Kidney (tissue), 14 donors: ENCODE data around the gene NUMA1. TPM values are rescaled to one million over a fixed set of nuclear protein-coding genes. Genes with fewer than 3 reads are reported as not detected.
A peak's percentile ranks its signal among the peaks of the same experiment; 100 is the strongest.

Experiments
- DNase-seq, 5 donors: peaks; one replicate each; pipeline ENCODE4 v3.0.0-alpha.2; 2013 to 2020
- FAIRE-seq: peaks from 2 replicates; lab custom pipeline; 2012; peaks lifted over from hg19 to GRCh38; lab: Jason Lieb, UNC
- H3K27ac ChIP-seq, 2 donors: one replicate each; pipeline ENCODE4 v1.7.0; 2013; ENCODE audit warnings: low read depth in 2 of 2, low read length in 2 of 2, inconsistent platforms in 1 of 2
- H3K27me3 ChIP-seq: one replicate; pipeline ENCODE4 v1.7.1; 2013; ENCODE audit warnings: low read length, inconsistent platforms; ENCODE audit not compliant: control insufficient read depth, insufficient read depth
- H3K36me3 ChIP-seq, 3 donors: one replicate each; pipeline versions ENCODE4 v1.7.0 to v1.7.1; 2013; ENCODE audit warnings: low read length in 3 of 3, control low read depth in 1 of 3, inconsistent platforms in 1 of 3; ENCODE audit not compliant: insufficient read depth in 3 of 3, control insufficient read depth in 2 of 3
- H3K4me1 ChIP-seq, 3 donors: one replicate each; pipeline versions ENCODE4 v1.7.0 to v1.7.1; 2013; ENCODE audit warnings: low read length in 3 of 3, inconsistent platforms in 1 of 3, low read depth in 1 of 3; ENCODE audit not compliant: control insufficient read depth in 2 of 3, insufficient read depth in 2 of 3
- H3K4me3 ChIP-seq, 3 donors: one replicate each; pipeline versions ENCODE4 v1.7.0 to v1.8.1; 2013; ENCODE audit warnings: low read length in 3 of 3, control low read depth in 1 of 3, inconsistent platforms in 1 of 3
- H3K9ac ChIP-seq, 3 donors: one replicate each; pipeline versions ENCODE4 v1.7.0 to v1.7.1; 2013; ENCODE audit warnings: low read length in 3 of 3, control low read depth in 1 of 3, inconsistent platforms in 1 of 3
- H3K9me3 ChIP-seq, 3 donors: one replicate each; pipeline versions ENCODE4 v1.7.0 to v1.7.1; 2013; ENCODE audit warnings: low read length in 3 of 3, control low read depth in 1 of 3, inconsistent platforms in 1 of 3; ENCODE audit not compliant: control insufficient read depth in 2 of 3, insufficient read depth in 1 of 3
- intact Hi-C: fragments of 100-400 bp; cut with DNase I; formaldehyde crosslinking; loops from one replicate; pipeline ENCODE4 v1.11.1; 2022
- polyA plus RNA-seq: library from polyadenylated mRNA; stranded (reverse); fragments of 350-450 nt; fragmentation: Illumina TruSeq; extraction: RNeasy Lipid Tissue Mini Kit (QIAGEN cat#74804); gene quantifications from one replicate; pipeline ENCODE4 v1.2.3, GENCODE V29; 2014; ENCODE audit warnings: low read depth, low replicate concordance; ENCODE audit not compliant: insufficient read depth
- total RNA-seq: library from RNA; stranded (reverse); fragmentation: NEBNext Ultra II Directional; extraction: Animal tissue kit (Norgen Biotek cat#: 25700); gene quantifications from one replicate; pipeline ENCODE4 v1.2.1, GENCODE V29; 2021
- TF ChIP-seq, protein P1 (sequence below): IDR thresholded peaks from 3 replicates; pipeline ENCODE4 v1.5.1; 2012; ENCODE audit warnings: mild to moderate bottlenecking, moderate library complexity, borderline replicate concordance; ENCODE audit not compliant: insufficient read depth; ENCODE audit errors: extremely low read depth
- donor health status: control.
- donor health status: control.
- donor health status: control.
- donor health status: control.
- donor health status: control.
- donor health status: DM: yes; HTN: yes; CAD: no.
- donor health status: Normal renal cell carcinoma (clear cell type).

NUMA1 gene
- total and polyA plus RNA-seq, 2 donors from 2014 or later, result 85.3 to 198 TPM

DNA sequence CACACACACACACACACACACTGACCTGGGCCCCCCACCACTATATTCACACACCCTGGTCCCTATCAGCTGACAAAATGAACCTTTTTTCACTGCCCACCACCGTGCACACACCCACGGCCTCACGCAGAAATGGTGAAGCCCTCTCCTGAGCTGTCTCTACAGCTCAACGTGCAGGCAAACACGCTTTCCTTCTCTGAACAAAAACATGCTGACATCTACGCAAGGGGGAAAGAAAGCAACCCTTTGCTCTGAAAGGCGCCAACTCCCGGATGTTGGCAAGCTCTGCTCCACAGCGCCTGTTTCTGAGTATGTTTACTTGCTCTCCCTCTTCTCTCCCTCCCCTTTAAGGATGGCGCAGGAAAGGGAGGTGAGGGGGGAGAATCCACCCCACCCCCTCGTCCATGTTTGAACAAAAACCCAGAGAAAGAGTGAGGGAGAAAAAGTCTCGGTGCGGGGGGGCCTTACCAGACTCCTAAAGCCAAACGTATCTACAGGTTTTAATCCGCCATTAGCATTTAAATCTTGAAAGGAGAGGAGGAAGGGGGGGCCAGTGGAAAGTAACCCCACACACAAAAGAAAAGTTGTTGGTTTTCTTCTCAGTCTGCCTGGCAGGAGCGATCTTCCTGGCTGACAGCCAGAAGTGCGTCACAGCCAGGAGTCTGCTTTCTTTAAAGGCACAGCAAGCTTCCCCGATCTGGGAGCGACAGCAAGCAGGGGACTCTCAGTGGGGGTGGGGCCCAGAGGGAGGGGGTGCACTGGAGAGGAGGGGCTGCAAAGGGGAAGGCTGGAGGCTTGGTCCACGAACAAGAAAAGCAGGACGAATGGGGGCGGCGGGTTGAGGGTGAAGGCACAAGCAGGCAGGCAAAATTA lies 39.6 kb downstream of the NUMA1 start:
- intact Hi-C loops, result no loop called here
- Histone ChIP-seq H3K27ac (peak overlapping the region; percentile 92 to 98), H3K9me3 (no peaks in the 10 kb centered on the region), H3K9ac (peak overlapping the region; percentile 82 to 89 (median 82)), H3K4me3 (peak overlapping the region; percentile 64 to 94 (median 74)), H3K36me3 (peaks cover 1 to 2% (median 1%) of the 10 kb centered on the region in 3 donors), H3K27me3 (no peaks in the 10 kb centered on the region), H3K4me1 (peaks cover 13 to 52% (median 43%) of the 10 kb centered on the region in 3 donors)
- DNase-seq (peak; percentile 94 to 98 (median 97)), FAIRE-seq (no peak)
- TF ChIP-seq, protein P1, sequence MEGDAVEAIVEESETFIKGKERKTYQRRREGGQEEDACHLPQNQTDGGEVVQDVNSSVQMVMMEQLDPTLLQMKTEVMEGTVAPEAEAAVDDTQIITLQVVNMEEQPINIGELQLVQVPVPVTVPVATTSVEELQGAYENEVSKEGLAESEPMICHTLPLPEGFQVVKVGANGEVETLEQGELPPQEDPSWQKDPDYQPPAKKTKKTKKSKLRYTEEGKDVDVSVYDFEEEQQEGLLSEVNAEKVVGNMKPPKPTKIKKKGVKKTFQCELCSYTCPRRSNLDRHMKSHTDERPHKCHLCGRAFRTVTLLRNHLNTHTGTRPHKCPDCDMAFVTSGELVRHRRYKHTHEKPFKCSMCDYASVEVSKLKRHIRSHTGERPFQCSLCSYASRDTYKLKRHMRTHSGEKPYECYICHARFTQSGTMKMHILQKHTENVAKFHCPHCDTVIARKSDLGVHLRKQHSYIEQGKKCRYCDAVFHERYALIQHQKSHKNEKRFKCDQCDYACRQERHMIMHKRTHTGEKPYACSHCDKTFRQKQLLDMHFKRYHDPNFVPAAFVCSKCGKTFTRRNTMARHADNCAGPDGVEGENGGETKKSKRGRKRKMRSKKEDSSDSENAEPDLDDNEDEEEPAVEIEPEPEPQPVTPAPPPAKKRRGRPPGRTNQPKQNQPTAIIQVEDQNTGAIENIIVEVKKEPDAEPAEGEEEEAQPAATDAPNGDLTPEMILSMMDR, result no peak

DNA sequence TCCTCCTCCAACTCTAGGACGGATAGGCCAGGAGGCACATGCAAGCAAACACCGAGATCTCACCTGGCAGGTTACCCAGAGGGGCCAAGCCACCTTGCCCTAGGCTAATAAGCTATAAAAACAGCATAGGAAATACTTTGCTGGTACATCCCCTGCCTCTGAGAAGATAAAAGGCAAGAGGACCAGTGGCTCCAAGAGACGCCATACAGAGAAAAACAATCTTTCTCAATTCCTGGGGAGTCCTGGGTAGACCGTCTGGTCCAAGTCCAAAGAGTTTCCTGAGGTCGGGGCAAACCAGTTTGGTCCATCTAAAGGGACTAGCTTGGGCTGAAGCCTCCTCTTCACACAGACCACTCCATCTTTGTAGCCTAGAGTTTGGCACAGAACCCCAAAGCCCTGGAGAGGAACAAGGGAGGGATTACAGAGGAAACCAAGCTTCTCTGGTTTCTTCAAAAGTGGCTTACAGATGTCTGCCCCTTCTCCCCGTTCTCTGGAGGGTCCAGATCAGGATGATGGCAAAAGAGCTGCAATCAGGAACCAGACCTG lies 40.4 kb downstream of the NUMA1 start:
- DNase-seq (peak in 2 of 5 donors; percentile 24 to 26), FAIRE-seq (no peak)
- H3K36me3 ChIP-seq, result peaks cover 2 to 4% (median 3%) of the 10 kb centered on the region in 3 donors
- peak overlapping the region; percentile 82 to 89 (median 82) for H3K9ac ChIP-seq
- H3K27me3 ChIP-seq, result no peaks in the 10 kb centered on the region
- H3K4me1 ChIP-seq, result peaks cover 13 to 50% (median 43%) of the 10 kb centered on the region in 3 donors
- intact Hi-C loops, result no loop called here
- H3K4me3 ChIP-seq, result peak overlapping the region; percentile 64 to 94 (median 74)
- peak overlapping the region; percentile 92 to 98 for H3K27ac ChIP-seq
- no peaks in the 10 kb centered on the region for H3K9me3 ChIP-seq
- TF ChIP-seq, protein P1, result no peak

DNA sequence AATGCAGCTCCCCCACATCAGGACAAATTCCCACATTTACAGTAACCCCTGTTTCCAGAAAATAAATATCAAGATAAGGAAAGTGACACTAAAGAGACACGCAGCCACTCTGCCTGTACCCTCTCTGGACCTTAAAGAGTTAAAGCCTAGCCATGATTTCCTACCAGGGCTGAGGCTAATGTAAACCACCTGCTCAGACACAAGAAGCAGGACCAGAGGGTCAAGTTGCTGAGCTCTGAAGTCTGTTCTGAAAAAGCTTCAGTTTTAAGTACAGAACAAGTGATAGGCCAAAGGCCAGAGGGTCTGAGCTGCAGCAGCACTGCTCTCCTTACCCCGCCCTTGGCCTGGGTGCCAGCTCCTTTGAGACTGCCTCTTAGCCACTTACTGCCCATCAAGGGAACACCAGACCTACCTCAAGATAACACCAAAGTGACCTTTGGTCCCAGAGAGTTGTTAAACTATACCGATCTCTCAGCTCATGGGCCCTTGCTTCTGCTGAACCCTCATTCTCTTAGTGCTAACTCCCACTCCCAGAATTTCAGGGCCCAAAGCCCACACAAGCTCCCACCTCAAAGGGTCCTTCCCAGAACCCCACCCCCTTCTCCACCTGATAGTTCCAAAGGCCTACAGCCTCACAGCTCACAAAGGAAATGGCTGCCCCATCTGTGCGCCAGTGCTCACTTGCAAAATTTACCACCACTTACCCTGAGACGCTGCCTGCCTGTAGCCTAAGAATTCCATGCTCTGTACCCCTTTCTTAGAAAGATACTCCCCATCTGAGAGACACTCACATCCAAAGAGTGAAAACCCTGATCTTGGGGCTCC lies 41.1 kb downstream of the NUMA1 start:
- intact Hi-C loops, result no loop called here
- Histone ChIP-seq H3K27ac (peak overlapping the region; percentile 92 to 98), H3K9ac (peak overlapping the region; percentile 82 to 89 (median 82)), H3K9me3 (no peaks in the 10 kb centered on the region), H3K36me3 (peaks cover 2 to 4% (median 3%) of the 10 kb centered on the region in 3 donors), H3K4me3 (peak overlapping the region; percentile 64 to 94 (median 74)), H3K4me1 (peaks cover 13 to 50% (median 43%) of the 10 kb centered on the region in 3 donors), H3K27me3 (no peaks in the 10 kb centered on the region)
- TF ChIP-seq, protein P1, result no peak
- DNase-seq (peak in 4 of 5 donors; percentile 51 to 88 (median 72)), FAIRE-seq (no peak)
